Renal pelvis (tissue), 4 donors: ENCODE measurements around the gene RRM2. TPM values are rescaled to one million over a fixed set of nuclear protein-coding genes. Genes with fewer than 3 reads are reported as not detected.
"Not testable (repeated sequence)": the region's sequence is repeated elsewhere in the genome, so short reads cannot be mapped to it uniquely, and the experiment has no call there.

Experiments used
- DNase-seq: peaks from one replicate; pipeline ENCODE4 v3.0.0-alpha.2; 2013
- polyA plus RNA-seq, 3 donors: library from polyadenylated mRNA; unstranded; fragments of 120-200 nt; gene quantifications; one replicate each; pipeline ENCODE4 v1.2.1, GENCODE V29; 2013; ENCODE audit not compliant: insufficient read length in 3 of 3

Gene RRM2
- polyA plus RNA-seq, 3 donors = 55.9 to 62.1 (median 57.5) TPM

- not testable (repeated sequence) for DNase-seq
Measured at GRCh38 chr2:10147050-10147660, 24.6 kb downstream of the RRM2 start.

- no peak for DNase-seq
Measured at GRCh38 chr2:10148268-10148667, 25.7 kb downstream of the RRM2 start.

GRCh38 chr2:10149635-10150034 is 27.1 kb downstream of the RRM2 start:
- no peak for DNase-seq

GRCh38 chr2:10150436-10150835 is 27.9 kb downstream of the RRM2 start:
- DNase-seq = no peak

GRCh38 chr2:10151462-10151861 is 28.9 kb downstream of the RRM2 start:
- DNase-seq = no peak

- no peak for DNase-seq
Measured at GRCh38 chr2:10157293-10157692, 34.8 kb downstream of the RRM2 start.

- no peak for DNase-seq
Measured at GRCh38 chr2:10158681-10159080, 36.1 kb downstream of the RRM2 start.

GRCh38 chr2:10159086-10159485 is 36.5 kb downstream of the RRM2 start:
- DNase-seq = no peak

GRCh38 chr2:10159581-10160131 is 37.1 kb downstream of the RRM2 start:
- DNase-seq = no peak

GRCh38 chr2:10160203-10160955 is 37.8 kb downstream of the RRM2 start:
- no peak for DNase-seq

- no peak for DNase-seq
Measured at GRCh38 chr2:10161206-10161931, 38.8 kb downstream of the RRM2 start.

- no peak for DNase-seq
Measured at GRCh38 chr2:10161961-10162441, 39.5 kb downstream of the RRM2 start.

GRCh38 chr2:10162586-10163497 is 40.3 kb downstream of the RRM2 start:
- no peak for DNase-seq

- no peak for DNase-seq
Measured at GRCh38 chr2:10163498-10164486, 41.3 kb downstream of the RRM2 start.

- DNase-seq = no peak
Measured at GRCh38 chr2:10164601-10165000, 42.1 kb downstream of the RRM2 start.

- DNase-seq = no peak
Measured at GRCh38 chr2:10165282-10165681, 42.7 kb downstream of the RRM2 start.

GRCh38 chr2:10165861-10166675 is 43.5 kb downstream of the RRM2 start:
- DNase-seq = no peak

GRCh38 chr2:10166676-10167292 is 44.2 kb downstream of the RRM2 start:
- no peak for DNase-seq

GRCh38 chr2:10167316-10167715 is 44.8 kb downstream of the RRM2 start:
- DNase-seq = no peak
